SK-N-MC (cell line): ENCODE data around the gene BMI1.

ENCODE experiments used
- EZH2 ChIP-seq: fragments of 200-600 bp; sonication (generic); IDR thresholded peaks from one replicate; pipeline ENCODE4 v1.6.1; 2017; ENCODE audit warnings: antibody characterized with exemption
- FOXP2 ChIP-seq: optimal IDR thresholded peaks from 2 replicates; pipeline ENCODE3; 2011; ENCODE audit warnings: mild to moderate bottlenecking, moderate library complexity; ENCODE audit not compliant: insufficient read depth; ENCODE audit errors: extremely low read length, control extremely low read depth
- POLR2AphosphoS5 ChIP-seq: IDR thresholded peaks from 2 replicates; pipeline ENCODE4 v1.6.1; 2012; ENCODE audit warnings: mild to moderate bottlenecking, low read depth, low read length, borderline replicate concordance

DNA sequence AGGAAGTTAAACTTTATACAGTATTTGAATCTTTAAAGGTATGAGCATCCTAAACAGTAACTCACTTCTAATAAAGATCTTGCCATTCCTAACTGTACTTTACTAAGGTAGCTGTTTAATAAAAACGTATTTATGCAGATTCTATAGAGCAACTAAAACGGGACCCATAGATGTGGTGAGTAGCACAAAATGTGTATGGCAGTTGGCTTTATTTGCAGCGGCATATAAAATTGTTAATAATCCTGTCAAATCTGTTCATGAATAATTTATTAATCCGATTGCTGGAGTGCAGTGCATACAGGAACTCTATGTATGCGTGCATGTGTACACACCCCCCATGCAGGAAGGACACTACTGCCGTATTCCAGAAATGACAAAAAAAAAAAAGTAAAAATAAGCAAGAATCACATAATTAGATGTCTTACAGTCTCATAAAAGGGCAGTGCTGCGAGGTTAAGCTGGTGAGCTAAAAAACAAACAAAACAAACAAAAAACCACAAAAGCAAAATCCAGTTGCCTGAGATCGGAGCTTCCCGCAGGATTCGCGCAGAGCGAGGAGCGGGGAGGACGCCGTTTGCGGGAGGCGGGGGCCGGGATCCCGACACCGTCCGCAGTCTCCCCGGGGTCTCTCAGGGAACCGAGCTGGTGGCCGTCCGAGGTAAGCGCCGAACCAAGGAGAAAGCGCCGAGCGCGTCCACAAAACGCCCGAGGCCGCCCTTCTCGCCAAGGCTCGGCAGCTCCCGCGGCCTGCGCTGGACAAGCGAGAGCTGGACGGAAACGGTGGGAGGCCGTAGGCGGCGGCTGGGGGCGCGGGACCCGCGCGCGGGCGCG, 5.2 kb upstream of the BMI1 start:
- TF ChIP-seq POLR2AphosphoS5 (no peak), EZH2 (no peak), FOXP2 (no peak)
